NCI-H460 (cell line): ENCODE data around the gene SH3GLB1. TPM values are rescaled to one million over a fixed set of nuclear protein-coding genes. Genes with fewer than 3 reads are reported as not detected.

Experiments used
- DNase-seq: peaks from one replicate; pipeline ENCODE4 v3.0.0-alpha.2; 2016; ENCODE audit warnings: low read depth; ENCODE audit errors: extremely low read depth
- total RNA-seq: library from RNA; depleted of rRNA; stranded (reverse); fragments of >200 nt; shearing (Covaris generic); gene quantifications from 2 replicates; pipeline ENCODE4 v1.2.3, GENCODE V29; 2014

The SH3GLB1 gene
- total RNA-seq, 1 experiment from 2014 or later = 25.0 TPM

- DNase-seq = no peak
These were observed 27.0 kb downstream of the SH3GLB1 start for GRCh38 chr1:86731416-86731815.

- DNase-seq = no peak
These were observed 29.0 kb downstream of the SH3GLB1 start for GRCh38 chr1:86733340-86733739.

GRCh38 chr1:86739648-86740509, 35.5 kb downstream of the SH3GLB1 start:
- no peak for DNase-seq

- DNase-seq = peak; percentile 5
These were observed 37.7 kb downstream of the SH3GLB1 start for GRCh38 chr1:86741947-86742572.

- no peak for DNase-seq
These were observed 42.9 kb downstream of the SH3GLB1 start for GRCh38 chr1:86747304-86747703.

- no peak for DNase-seq
These were observed 44.4 kb downstream of the SH3GLB1 start for GRCh38 chr1:86748622-86749373.

- no peak for DNase-seq
These were observed 45.7 kb downstream of the SH3GLB1 start for GRCh38 chr1:86750076-86750475.

- DNase-seq = no peak
These were observed 46.2 kb downstream of the SH3GLB1 start for GRCh38 chr1:86750530-86750929.

GRCh38 chr1:86751923-86752322, 47.5 kb downstream of the SH3GLB1 start:
- no peak for DNase-seq

- DNase-seq = no peak
These were observed 49.3 kb downstream of the SH3GLB1 start for GRCh38 chr1:86753700-86754099.

GRCh38 chr1:86754265-86754974, 50.0 kb downstream of the SH3GLB1 start:
- DNase-seq = no peak

- no peak for DNase-seq
These were observed 51.7 kb downstream of the SH3GLB1 start for GRCh38 chr1:86756062-86756406.

GRCh38 chr1:86757272-86757984, 53.1 kb downstream of the SH3GLB1 start:
- no peak for DNase-seq

GRCh38 chr1:86758570-86758969, 54.2 kb downstream of the SH3GLB1 start:
- DNase-seq = no peak

GRCh38 chr1:86760199-86760598, 55.8 kb downstream of the SH3GLB1 start:
- DNase-seq = no peak

GRCh38 chr1:86762336-86762735, 58.0 kb downstream of the SH3GLB1 start:
- DNase-seq = no peak

- DNase-seq = no peak
These were observed 60.1 kb downstream of the SH3GLB1 start for GRCh38 chr1:86764523-86764922.

GRCh38 chr1:86765073-86765472, 60.7 kb downstream of the SH3GLB1 start:
- no peak for DNase-seq

GRCh38 chr1:86765674-86766073, 61.3 kb downstream of the SH3GLB1 start:
- no peak for DNase-seq

- DNase-seq = no peak
These were observed 64.2 kb downstream of the SH3GLB1 start for GRCh38 chr1:86768554-86768953.
